NCI-H510A treated with DMSO at 0.1 percent for 48 hours (cell line): Measurements from ENCODE around the gene RNF208.
A peak's percentile ranks its signal among the peaks of the same experiment; 100 is the strongest.
"Not testable (repeated sequence)": the region's sequence is repeated elsewhere in the genome, so short reads cannot be mapped to it uniquely, and the experiment has no call there.

Experiments used
- DNase-seq: peaks from one replicate; lab custom pipeline; 2025; lab: John Stamatoyannopoulos, UW

RNF208 gene, protein sequence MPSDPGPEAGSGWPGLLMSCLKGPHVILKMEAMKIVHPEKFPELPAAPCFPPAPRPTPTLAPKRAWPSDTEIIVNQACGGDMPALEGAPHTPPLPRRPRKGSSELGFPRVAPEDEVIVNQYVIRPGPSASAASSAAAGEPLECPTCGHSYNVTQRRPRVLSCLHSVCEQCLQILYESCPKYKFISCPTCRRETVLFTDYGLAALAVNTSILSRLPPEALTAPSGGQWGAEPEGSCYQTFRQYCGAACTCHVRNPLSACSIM

GRCh38 chr9:137222190-137223077, at the start of gene RNF208:
TSS of gene RNF208 (minus strand) at chr9:137222240. CDS start at chr9:137221212, 1,028 bp downstream.
- peak; percentile 19 for DNase-seq

DNA sequence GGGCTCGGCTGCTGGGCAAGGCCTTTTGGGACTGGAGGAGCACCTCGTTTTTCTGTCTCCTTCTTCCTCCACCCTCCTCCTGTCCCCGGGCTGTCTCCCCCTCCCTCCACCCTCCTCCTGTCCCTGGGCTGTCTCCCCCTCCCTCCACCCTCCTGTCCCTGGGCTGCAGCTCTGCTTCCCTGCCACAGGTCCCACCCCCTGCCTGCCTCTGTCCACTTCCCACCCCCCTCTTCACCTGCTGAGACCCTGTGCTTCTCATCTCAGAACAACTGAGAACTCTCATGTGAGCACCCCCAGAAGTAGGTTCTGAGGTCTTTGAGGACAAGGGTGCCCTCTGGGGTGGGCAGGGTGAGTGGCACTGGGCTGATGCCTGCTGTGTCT, 49.6 kb upstream of the RNF208 start:
- no peak for DNase-seq

DNA sequence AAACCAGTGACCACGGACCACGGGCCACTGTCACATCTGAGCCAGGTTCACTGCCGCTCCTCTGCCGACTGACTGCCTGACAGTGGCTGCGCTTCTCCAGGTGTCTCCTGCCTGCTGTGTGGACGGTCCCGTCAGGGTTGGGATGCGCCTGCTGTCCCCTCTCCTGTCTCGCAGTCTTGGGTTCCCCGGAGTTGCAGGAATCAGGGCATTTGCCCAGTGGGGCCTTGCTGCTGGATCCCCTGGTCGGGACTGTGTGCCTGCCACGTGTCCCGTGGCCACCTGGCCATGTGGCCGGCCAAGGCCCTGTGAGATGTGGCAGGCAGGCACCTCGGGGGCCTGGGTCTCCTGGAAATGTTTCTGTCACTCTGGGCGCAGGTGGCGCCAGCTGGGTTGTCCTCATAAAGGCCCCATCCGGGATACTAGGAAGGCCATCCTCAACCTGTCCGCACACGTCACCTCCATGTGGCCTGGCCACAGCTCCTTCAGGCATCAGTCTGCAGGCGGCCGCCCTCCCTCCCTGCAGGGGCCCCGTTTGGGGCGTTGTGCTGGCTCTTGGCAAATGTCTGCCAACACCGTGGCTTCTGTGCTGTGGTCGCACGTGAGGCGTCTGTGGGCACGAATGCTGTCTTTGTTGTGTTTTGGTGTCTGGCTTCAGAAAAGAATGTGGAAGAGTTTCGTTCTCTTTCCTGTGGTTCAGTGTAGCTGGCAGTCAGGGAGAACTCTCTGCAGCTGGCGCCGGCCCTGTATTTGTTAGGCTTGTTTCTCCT, 49.1 kb upstream of the RNF208 start:
- DNase-seq, result no peak

- DNase-seq, result peak; percentile 37
These were observed 47.3 kb upstream of the RNF208 start for GRCh38 chr9:137269231-137269772.

DNA sequence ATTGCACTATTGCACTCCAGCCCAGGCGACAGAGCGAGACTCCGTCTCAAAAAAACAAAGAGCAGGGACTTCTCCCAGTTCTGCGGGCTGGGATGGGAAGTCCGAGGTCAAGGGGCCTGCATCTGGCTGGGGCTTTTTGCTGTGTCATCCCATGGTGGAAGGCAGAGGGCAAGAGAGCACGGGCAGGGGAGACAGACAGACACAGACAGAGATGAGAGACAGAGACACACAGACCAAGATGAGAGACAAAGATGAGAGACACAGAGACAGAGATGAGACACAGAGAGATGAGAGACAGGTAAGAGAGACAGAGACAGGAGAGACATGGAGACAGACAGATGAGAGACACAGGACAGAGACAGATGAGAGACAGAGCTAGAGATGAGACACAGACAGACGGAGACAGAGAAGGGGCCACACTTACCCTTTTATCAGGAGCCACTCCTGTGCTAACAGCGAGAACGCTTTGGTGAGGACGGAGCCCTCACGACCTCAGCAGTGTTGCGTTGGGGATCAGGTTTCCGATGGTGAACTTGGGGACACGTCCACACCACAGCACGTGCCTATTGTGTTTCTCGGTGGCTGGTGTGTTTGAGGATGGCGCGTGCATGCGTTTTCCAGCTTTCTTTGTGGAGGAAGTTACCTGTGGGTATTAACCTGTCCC, 46.6 kb upstream of the RNF208 start:
- no peak for DNase-seq

DNA sequence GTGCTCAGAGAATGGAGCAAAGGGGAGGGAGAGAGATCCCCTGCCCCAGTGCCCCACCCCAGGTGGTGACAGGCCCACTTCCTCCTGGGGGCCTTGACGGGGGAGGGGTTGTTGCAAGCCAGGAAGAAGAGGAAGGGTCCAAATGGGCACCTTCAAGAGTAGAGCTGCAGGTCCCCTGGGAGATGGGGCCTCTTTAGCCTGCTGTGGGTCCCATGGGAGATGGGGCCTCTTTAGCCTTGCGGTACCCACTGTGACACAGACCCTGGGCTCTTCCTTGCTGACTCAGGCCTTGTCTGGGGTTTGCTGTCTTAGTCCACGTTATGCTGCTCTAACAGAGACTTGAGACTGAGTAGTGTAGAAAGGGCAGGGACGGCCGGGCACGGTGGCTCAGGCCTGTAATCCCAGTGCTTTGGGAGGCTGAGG, 45.9 kb upstream of the RNF208 start:
- DNase-seq, result no peak

DNA sequence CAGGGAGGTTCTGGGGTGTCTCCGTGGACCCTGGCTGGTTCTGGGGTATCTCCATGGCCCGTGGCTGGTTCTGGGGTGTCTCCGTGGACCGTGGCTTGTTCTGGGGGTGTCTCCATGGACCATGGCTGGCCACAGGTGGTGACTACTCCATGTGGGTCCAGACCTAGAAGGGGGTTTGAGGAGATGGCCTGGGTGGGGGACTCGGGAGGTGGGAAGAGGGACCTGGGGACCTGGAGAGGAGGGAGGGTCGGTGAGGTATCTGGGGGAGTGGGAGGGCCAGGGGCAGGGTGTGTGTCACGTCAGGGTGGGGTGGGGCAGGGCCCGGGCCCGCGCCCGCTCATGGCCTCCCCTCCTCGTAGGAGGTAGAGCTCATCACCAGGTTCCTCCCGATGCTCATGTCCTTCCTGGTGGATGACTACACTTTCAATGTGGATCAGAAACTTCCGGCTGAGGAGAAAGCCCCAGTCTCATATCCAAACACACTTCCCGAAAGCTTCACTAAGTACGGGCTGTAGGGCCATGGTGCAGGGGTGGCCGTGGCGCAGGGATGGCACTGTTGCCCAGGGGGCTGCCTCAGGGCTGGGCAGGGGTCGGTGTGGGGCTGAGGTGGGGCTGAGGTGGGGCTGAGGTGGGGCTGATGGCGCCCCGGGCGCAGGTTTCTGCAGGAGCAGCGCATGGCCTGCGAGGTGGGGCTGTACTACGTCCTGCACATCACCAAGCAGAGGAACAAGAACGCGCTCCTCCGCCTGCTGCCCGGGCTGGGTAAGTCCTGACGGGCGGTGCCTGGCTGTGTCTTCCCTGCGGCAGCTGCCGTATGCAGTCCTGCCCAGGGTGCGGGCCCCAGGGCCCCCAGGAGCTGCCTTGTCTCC, 44.8 kb upstream of the RNF208 start:
- no peak for DNase-seq

DNA sequence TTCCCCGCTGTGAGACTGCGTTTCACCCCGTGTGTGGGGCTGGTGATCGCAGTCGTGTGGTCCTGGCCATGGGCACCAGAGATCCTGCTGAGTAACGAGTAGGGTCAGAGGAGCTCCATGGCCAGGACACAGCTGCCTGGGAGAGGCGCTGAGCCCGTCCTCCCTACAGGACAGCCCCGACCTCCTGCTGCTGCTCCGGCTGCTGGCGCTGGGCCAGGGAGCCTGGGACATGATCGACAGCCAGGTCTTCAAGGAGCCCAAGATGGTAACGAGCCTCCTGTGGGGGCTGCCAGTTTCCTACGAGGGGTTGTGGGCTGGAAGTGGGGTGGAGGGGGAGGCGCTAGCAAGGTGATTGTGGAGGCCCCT, 44.1 kb upstream of the RNF208 start:
- DNase-seq, result no peak

DNA sequence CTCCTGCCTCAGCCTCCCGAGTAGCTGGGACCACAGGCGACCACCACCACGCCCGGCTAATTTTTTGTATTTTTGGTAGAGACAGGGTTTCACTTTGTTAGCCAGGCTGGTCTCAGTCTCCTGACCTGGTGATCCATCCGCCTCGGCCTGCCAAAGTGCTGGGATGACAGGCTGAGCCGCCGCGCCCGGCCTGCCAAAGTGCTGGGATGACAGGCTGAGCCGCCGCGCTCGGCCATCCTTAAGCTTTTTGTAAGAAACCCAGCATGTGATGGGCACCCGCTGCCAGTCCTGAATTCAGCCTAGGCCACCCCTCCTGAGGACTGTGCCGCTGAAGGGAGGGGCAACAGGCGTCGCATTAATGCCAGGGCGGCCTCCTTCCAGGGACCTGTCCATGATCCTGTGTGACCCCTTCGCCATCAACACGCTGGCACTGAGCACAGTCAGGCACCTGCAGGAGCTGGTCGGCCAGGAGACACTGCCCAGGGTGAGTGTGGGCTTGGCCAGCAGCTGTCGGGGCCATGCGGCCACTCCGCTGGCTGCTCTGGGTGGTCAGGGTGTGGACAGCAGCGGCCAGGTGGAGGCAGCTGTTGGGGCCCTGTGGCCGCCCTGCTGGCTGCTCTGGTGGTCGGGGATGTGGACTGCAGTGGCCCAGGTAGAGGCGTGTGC, 43.6 kb upstream of the RNF208 start:
- no peak for DNase-seq

DNA sequence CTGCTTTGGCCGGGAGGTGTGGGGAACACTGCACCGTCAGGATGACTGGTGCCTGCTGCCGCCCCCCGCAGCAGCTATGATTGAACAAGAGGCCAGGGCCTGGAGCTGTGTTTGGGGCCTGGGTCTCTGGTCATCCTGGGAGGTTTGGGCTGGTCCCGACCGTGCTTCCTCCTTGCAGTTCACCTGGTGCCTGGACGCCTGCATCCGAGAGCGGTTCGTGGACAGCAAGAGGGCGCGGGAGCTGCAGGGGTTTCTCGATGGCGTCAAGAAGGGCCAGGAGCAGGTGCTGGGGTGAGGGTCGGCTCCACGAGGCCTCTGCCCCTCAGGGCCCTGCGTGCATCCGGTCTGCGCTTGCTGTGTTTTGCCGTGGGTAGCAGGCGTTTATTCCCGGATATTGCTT, 42.0 kb upstream of the RNF208 start:
- no peak for DNase-seq

DNA sequence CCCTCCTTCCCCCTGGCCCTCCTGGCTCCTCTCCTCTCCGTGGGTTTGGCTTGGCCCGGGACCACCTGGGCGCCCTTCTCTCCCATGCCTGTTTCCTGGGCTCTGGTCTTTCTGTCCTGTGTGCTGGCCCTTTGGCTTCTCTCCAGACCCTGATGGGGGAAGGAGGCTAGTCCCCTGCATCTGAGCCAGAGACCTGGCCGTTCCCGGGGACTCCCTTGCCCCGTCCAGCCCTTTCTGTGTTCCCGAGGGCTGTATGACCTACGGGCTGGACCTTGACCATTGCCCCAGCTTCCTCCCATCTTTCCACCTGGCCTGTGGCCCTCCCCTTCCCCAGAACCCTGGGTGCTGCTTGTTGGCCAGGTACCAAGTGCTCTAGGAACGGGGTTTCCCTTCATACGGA, 41.5 kb upstream of the RNF208 start:
- DNase-seq, result no peak

DNA sequence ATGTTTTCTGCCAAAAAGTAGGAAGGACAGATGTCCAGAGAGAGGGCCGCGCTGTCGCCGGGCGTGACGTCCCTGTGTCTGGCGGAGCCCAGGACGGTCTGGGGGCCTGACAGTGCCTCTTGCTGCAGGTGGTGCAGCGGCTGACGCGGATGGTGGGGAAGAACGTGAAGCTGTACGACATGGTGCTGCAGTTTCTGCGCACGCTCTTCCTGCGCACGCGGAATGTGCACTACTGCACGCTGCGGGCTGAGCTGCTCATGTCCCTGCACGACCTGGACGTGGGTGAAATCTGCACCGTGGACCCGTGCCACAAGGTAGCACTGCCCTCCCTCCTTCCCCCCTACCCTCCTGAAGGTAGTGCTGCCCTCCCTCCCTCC, 40.9 kb upstream of the RNF208 start:
- DNase-seq, result no peak

DNA sequence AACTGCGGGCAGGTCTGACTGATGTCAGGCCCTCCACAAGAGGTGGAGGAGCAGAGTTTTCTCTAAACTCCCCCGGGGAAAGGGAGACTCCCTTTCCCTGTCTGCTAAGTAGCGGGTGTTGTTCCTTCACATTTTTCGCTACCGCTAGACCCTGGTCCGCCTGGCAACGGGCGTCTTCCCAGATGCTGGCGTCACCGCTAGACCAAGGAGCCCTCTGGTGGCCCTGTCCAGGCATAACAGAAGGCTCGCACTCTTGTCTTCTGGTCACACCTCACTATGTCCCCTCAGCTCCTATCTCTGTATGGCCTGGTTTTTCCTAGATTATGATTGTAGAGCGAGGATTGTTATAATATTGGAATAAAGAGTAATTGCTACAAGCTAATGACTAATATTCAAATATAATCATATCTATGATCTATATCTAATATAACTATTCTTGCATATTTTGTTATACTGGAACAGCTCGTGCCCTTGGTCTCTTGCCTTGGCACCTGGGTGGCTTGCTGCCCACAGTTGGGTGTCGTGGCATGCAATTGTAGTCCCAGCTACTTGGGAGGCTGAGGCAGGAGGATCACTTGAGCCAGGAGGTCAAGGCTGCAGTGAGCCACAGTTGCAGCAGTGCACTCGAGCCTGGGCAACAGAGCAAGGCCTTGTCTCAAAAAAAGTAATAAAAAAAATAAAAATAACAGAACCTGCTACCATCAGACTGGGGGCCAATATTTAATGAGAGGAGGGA, 40.3 kb upstream of the RNF208 start:
- not testable (repeated sequence) for DNase-seq

- DNase-seq, result no peak
These were observed 34.8 kb upstream of the RNF208 start for GRCh38 chr9:137256856-137257255.

- no peak for DNase-seq
These were observed 34.3 kb upstream of the RNF208 start for GRCh38 chr9:137256362-137256761.

GRCh38 chr9:137255448-137256114, 33.5 kb upstream of the RNF208 start:
- peak; percentile 52 for DNase-seq

DNA sequence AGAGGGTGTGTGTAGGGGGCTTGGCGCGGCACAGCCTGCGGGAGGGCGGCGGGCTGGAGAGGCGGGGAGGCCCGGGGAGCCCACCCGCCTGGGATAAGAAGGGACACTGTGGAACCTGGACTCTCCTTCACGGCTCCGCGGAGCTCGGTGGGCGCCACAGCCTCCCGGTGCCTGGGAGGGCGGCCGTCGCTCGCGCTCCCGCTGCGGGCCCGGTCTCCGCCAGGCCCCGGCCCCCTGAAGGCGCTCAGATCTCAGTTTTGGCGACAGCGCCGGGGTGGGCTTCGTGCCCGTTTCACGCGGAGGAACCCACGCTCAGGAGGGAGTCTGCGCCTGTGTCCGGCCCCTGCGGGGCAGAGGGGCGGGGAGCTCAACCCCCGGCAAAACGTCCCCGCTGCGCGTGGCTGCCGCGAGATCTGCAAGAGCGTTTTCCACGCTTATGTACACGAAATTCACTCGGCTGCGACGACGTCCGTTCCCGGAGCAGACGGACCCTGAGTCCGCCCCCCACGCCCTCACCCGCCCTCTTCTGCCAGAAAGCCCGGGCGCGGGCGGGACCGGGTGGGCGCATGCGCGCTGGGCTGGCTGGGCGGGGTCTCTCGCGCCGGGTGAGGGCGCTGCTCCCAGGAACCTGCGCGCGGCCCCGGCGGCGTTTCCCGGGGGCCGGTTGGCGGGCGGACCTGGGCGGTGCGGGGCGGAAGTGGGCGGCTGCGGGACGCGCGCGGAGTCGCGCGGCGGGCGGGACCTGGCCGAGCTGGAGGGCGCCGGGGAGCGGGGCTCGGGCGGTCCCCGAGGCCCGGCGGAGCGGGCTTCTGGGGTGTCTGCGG, 32.8 kb upstream of the RNF208 start, which contains the start of gene NELFB:
NELFB (plus strand) TSS at position 704 of the 824 bp plus-strand sequence.
- peak; percentile 84 for DNase-seq
